Esophagus (tissue), 2 donors: Measurements from ENCODE around the gene LINS1. TPM values are rescaled to one million over a fixed set of nuclear protein-coding genes. Genes with fewer than 3 reads are reported as not detected.
A peak's percentile ranks its signal among the peaks of the same experiment; 100 is the strongest.

Source experiments
- H3K27ac ChIP-seq, 2 donors: one replicate each; pipeline ENCODE4 v1.5.1; 2013; ENCODE audit warnings: low read depth in 2 of 2, mild to moderate bottlenecking in 2 of 2, inconsistent platforms in 1 of 2, low read length in 1 of 2, moderate library complexity in 1 of 2
- H3K27me3 ChIP-seq, 2 donors: one replicate each; pipeline ENCODE4 v1.6.1; 2013; ENCODE audit warnings: low read length in 2 of 2, control low read depth in 1 of 2, mild to moderate bottlenecking in 1 of 2; ENCODE audit not compliant: insufficient read depth in 2 of 2, control insufficient read depth in 1 of 2
- H3K36me3 ChIP-seq, 2 donors: one replicate each; pipeline ENCODE4 v1.6.1; 2013; ENCODE audit warnings: low read length in 1 of 2; ENCODE audit not compliant: control insufficient read depth in 2 of 2, insufficient read depth in 2 of 2
- H3K4me1 ChIP-seq, 2 donors: one replicate each; pipeline ENCODE4 v1.6.1; 2013; ENCODE audit warnings: low read length in 1 of 2; ENCODE audit not compliant: control insufficient read depth in 2 of 2, insufficient read depth in 2 of 2
- H3K4me3 ChIP-seq, 2 donors: one replicate each; pipeline ENCODE4 v1.5.1; 2013; ENCODE audit warnings: low read length in 2 of 2, mild to moderate bottlenecking in 2 of 2, low read depth in 1 of 2, moderate library complexity in 1 of 2
- H3K9me3 ChIP-seq, 2 donors: one replicate each; pipeline ENCODE4 v1.6.1; 2013; ENCODE audit warnings: mild to moderate bottlenecking in 2 of 2, low read depth in 1 of 2, low read length in 1 of 2, moderate library complexity in 1 of 2; ENCODE audit not compliant: control insufficient read depth in 2 of 2, insufficient read depth in 1 of 2
- WGBS, 2 donors: extraction: QIAGEN DNeasy Blood & Tissue Kit; methylation state at CpG; one replicate each; pipeline ENCODE4 v1.1.7; 2013; 5-methylcytosine and 5-hydroxymethylcytosine counted together
- polyA plus RNA-seq, 2 donors: library from polyadenylated mRNA; stranded (reverse); fragments of 200-250 nt; gene quantifications; one replicate each; pipeline ENCODE4 v1.2.3, GENCODE V29; 2013
- donor health status: healthy with polysubstance abuse.
- donor health status: Bipolar disorder and iron deficiency.

The LINS1 gene
- polyA plus RNA-seq, 2 donors = 5.9 to 10.6 TPM

GRCh38 chr15:100544338-100544841 lies 57.6 kb downstream of the LINS1 start:
- no peaks in the 10 kb centered on the region for H3K27me3 ChIP-seq
- peaks cover 0 to 5% of the 10 kb centered on the region in 2 donors for H3K9me3 ChIP-seq
- H3K4me1 ChIP-seq = peaks cover 2% of the 10 kb centered on the region in 2 donors
- H3K36me3 ChIP-seq = no peaks in the 10 kb centered on the region
- no peak overlapping the region for H3K27ac ChIP-seq
- WGBS, 2 donors = 33 to 71% methylated on average over 33 to 57 of the region's 57 CpGs
- no peak overlapping the region for H3K4me3 ChIP-seq

- no peaks in the 10 kb centered on the region for H3K27me3 ChIP-seq
- no peaks in the 10 kb centered on the region for H3K36me3 ChIP-seq
- peaks cover 2% of the 10 kb centered on the region in 2 donors for H3K4me1 ChIP-seq
- peaks cover 0 to 8% of the 10 kb centered on the region in 2 donors for H3K9me3 ChIP-seq
- no peak overlapping the region for H3K4me3 ChIP-seq
- 92 to 93% methylated on average over 6 of the region's 6 CpGs for WGBS, 2 donors
- no peak overlapping the region for H3K27ac ChIP-seq
These were observed 59.7 kb downstream of the LINS1 start for GRCh38 chr15:100542290-100542689.

- H3K36me3 ChIP-seq = no peaks in the 10 kb centered on the region
- H3K4me3 ChIP-seq = no peak overlapping the region
- H3K27me3 ChIP-seq = no peaks in the 10 kb centered on the region
- H3K4me1 ChIP-seq = no peaks in the 10 kb centered on the region
- H3K9me3 ChIP-seq = peaks cover 0 to 3% of the 10 kb centered on the region in 2 donors
- H3K27ac ChIP-seq = peak overlapping the region; percentile 35 to 65
- WGBS, 2 donors = 52 to 61% methylated on average over 2 of the region's 2 CpGs
These were observed 64.7 kb downstream of the LINS1 start for GRCh38 chr15:100537331-100537730.

GRCh38 chr15:100536733-100537132 lies 65.3 kb downstream of the LINS1 start:
- peaks cover 0 to 3% of the 10 kb centered on the region in 2 donors for H3K9me3 ChIP-seq
- no peaks in the 10 kb centered on the region for H3K27me3 ChIP-seq
- no peaks in the 10 kb centered on the region for H3K4me1 ChIP-seq
- peak overlapping the region; percentile 35 to 65 for H3K27ac ChIP-seq
- no peaks in the 10 kb centered on the region for H3K36me3 ChIP-seq
- H3K4me3 ChIP-seq = no peak overlapping the region

GRCh38 chr15:100533886-100534285 lies 68.1 kb downstream of the LINS1 start:
- 31 to 33% methylated on average over 1 of the region's 1 CpG for WGBS, 2 donors

GRCh38 chr15:100531823-100532327 lies 70.1 kb downstream of the LINS1 start:
- H3K4me3 ChIP-seq = no peak overlapping the region
- H3K27ac ChIP-seq = no peak overlapping the region
- H3K36me3 ChIP-seq = no peaks in the 10 kb centered on the region
- peaks cover 0 to 3% of the 10 kb centered on the region in 2 donors for H3K4me1 ChIP-seq
- no peaks in the 10 kb centered on the region for H3K9me3 ChIP-seq
- H3K27me3 ChIP-seq = no peaks in the 10 kb centered on the region
- WGBS, 2 donors = 75 to 80% methylated on average over 11 of the region's 11 CpGs

More at GRCh38 chr15:100533886-100534285, 68.1 kb downstream of the LINS1 start:
- Histone ChIP-seq H3K4me1 (peaks cover 0 to 3% of the 10 kb centered on the region in 2 donors), H3K27me3 (no peaks in the 10 kb centered on the region), H3K36me3 (no peaks in the 10 kb centered on the region), H3K4me3 (no peak overlapping the region), H3K9me3 (peaks cover 0 to 3% of the 10 kb centered on the region in 2 donors), H3K27ac (peak overlapping the region; percentile 9 to 48)

GRCh38 chr15:100531204-100531603 lies 70.8 kb downstream of the LINS1 start:
- H3K4me3 ChIP-seq = no peak overlapping the region
- H3K9me3 ChIP-seq = no peaks in the 10 kb centered on the region
- WGBS, 2 donors = 86 to 87% methylated on average over 4 of the region's 4 CpGs
- no peaks in the 10 kb centered on the region for H3K27me3 ChIP-seq
- H3K4me1 ChIP-seq = peaks cover 0 to 3% of the 10 kb centered on the region in 2 donors
- no peaks in the 10 kb centered on the region for H3K36me3 ChIP-seq
- no peak overlapping the region for H3K27ac ChIP-seq

GRCh38 chr15:100529556-100529955 lies 72.4 kb downstream of the LINS1 start:
- Histone ChIP-seq H3K27me3 (no peaks in the 10 kb centered on the region), H3K4me3 (peak overlapping the region in 1 of 2 donors; percentile 69), H3K4me1 (peaks cover 0 to 3% of the 10 kb centered on the region in 2 donors), H3K9me3 (no peaks in the 10 kb centered on the region), H3K36me3 (no peaks in the 10 kb centered on the region), H3K27ac (peak overlapping the region in 1 of 2 donors; percentile 90)
- 49 to 70% methylated on average over 2 of the region's 2 CpGs for WGBS, 2 donors

- peaks cover 0 to 3% of the 10 kb centered on the region in 2 donors for H3K4me1 ChIP-seq
- H3K27me3 ChIP-seq = no peaks in the 10 kb centered on the region
- H3K4me3 ChIP-seq = peak within 1 kb of the TSS; percentile 66 to 69
- WGBS, 2 donors = 53 to 65% methylated on average over 10 of the region's 10 CpGs
- peak within 1 kb of the TSS; percentile 90 to 97 for H3K27ac ChIP-seq
- H3K36me3 ChIP-seq = no peaks in the 10 kb centered on the region
- H3K9me3 ChIP-seq = no peaks in the 10 kb centered on the region
These were observed 73.1 kb downstream of the LINS1 start, which contains the start of gene CERS3 for GRCh38 chr15:100528833-100529428. Gene CERS3, minus strand, starts transcription at chr15:100528950. Its CDS starts 27,101 bp downstream, at chr15:100501849.
